HepG2 (cell line): Measurements from ENCODE around the gene PRR11. TPM values are rescaled to one million over a fixed set of nuclear protein-coding genes. Genes with fewer than 3 reads are reported as not detected.
A peak's percentile ranks its signal among the peaks of the same experiment; 100 is the strongest.

Source experiments
- ADNP ChIP-seq: sonication (generic); formaldehyde crosslinking; IDR thresholded peaks from 2 replicates; pipeline ENCODE4 v1.4.0; 2020; ENCODE audit warnings: missing genetic modification reagents
- ARID3A ChIP-seq: IDR thresholded peaks from 2 replicates; pipeline ENCODE4 v1.6.1; 2012; ENCODE audit warnings: low read depth, low read length, improper control_type of control experiment
- ARNT ChIP-seq: fragments of 450-650 bp; IDR thresholded peaks from 2 replicates; pipeline ENCODE4 v1.6.1; 2017
- CBX1 ChIP-seq: IDR thresholded peaks from one replicate; pipeline ENCODE4 v1.6.1; 2016; ENCODE audit warnings: antibody characterized with exemption, low read depth
- DDIT3 ChIP-seq: sonication (generic); formaldehyde crosslinking; IDR thresholded peaks from 2 replicates; pipeline ENCODE4 v1.4.0; 2020; ENCODE audit warnings: mild to moderate bottlenecking, missing genetic modification reagents
- HDAC2 ChIP-seq: sonication (generic); formaldehyde crosslinking; IDR thresholded peaks from 2 replicates; pipeline ENCODE4 v1.4.0; 2020; ENCODE audit warnings: missing genetic modification reagents
- MTA1 ChIP-seq: sonication (generic); formaldehyde crosslinking; IDR thresholded peaks from 2 replicates; pipeline ENCODE4 v1.4.0; 2020; ENCODE audit warnings: missing genetic modification reagents, mild to moderate bottlenecking, borderline replicate concordance
- PRDM4 ChIP-seq: sonication (generic); formaldehyde crosslinking; IDR thresholded peaks from 2 replicates; pipeline ENCODE4 v1.9.0; 2021; ENCODE audit warnings: missing genetic modification reagents, borderline replicate concordance
- RFXAP ChIP-seq: sonication (generic); formaldehyde crosslinking; IDR thresholded peaks from 2 replicates; pipeline ENCODE4 v1.4.0; 2020; ENCODE audit warnings: missing genetic modification reagents, borderline replicate concordance
- SMARCE1 ChIP-seq: fragments of 450-650 bp; IDR thresholded peaks from 2 replicates; pipeline ENCODE4 v1.6.1; 2017; ENCODE audit warnings: borderline replicate concordance
- STAT5B ChIP-seq: sonication (generic); formaldehyde crosslinking; IDR thresholded peaks from 2 replicates; pipeline ENCODE4 v1.4.0; 2020; ENCODE audit warnings: missing genetic modification reagents
- TBX3 ChIP-seq: fragments of 450-650 bp; IDR thresholded peaks from 2 replicates; pipeline ENCODE4 v1.6.1; 2017; ENCODE audit warnings: antibody characterized with exemption, mild to moderate bottlenecking, inconsistent platforms, borderline replicate concordance
- U2AF1 ChIP-seq: fragments of 200-400 bp; formaldehyde crosslinking; optimal IDR thresholded peaks from 2 replicates; pipeline ENCODE3; 2017; ENCODE audit warnings: mild to moderate bottlenecking, low read depth, low read length
- ZHX1 ChIP-seq: sonication (generic); formaldehyde crosslinking; IDR thresholded peaks from 2 replicates; pipeline ENCODE4 v1.8.1; 2022; ENCODE audit warnings: low read depth, mild to moderate bottlenecking, missing genetic modification reagents
- ZKSCAN1 ChIP-seq: fragments of 150-350 bp; IDR thresholded peaks from 2 replicates; pipeline ENCODE4 v1.6.1; 2014; ENCODE audit warnings: low read length
- ZNF24 ChIP-seq: fragments of 450-650 bp; IDR thresholded peaks from 2 replicates; pipeline ENCODE4 v1.6.1; 2017; ENCODE audit warnings: antibody characterized with exemption, mild to moderate bottlenecking
- ZNF547 ChIP-seq: sonication (generic); formaldehyde crosslinking; IDR thresholded peaks from 2 replicates; pipeline ENCODE4 v1.5.1; 2020; ENCODE audit warnings: mild to moderate bottlenecking, missing genetic modification reagents
- ZNF552 ChIP-seq: sonication (generic); formaldehyde crosslinking; IDR thresholded peaks from 2 replicates; pipeline ENCODE4 v1.9.0; 2022; ENCODE audit warnings: missing genetic modification reagents, mild to moderate bottlenecking, borderline replicate concordance
- ZNF562 ChIP-seq: sonication (generic); formaldehyde crosslinking; IDR thresholded peaks from 2 replicates; pipeline ENCODE4 v1.8.0; 2022; ENCODE audit warnings: missing genetic modification reagents, borderline replicate concordance
- ZNF704 ChIP-seq: sonication (generic); formaldehyde crosslinking; IDR thresholded peaks from 2 replicates; pipeline ENCODE4 v1.8.1; 2023; ENCODE audit warnings: mild to moderate bottlenecking, inconsistent platforms, moderate library complexity, missing genetic modification reagents, borderline replicate concordance
- ZNF792 ChIP-seq: IDR thresholded peaks from 2 replicates; pipeline ENCODE4 v1.6.1; 2016
- polyA plus RNA-seq, 8 experiments: library from polyadenylated mRNA; depleted of rRNA in 3 of 8; stranded (reverse) in 7 of 8; unstranded in 1 of 8; fragments of >200 nt; fragmentation: Illumina TruSeq in 4 of 8; extraction: Trizol in 4 of 8; gene quantifications; 2 replicates each; pipeline versions ENCODE4 v1.2.1 to v1.2.3, GENCODE V29; 2011 to 2016; ENCODE audit warnings: low read depth in 4 of 8, missing spikeins in 1 of 8, mixed read lengths in 1 of 8; ENCODE audit not compliant: insufficient read depth in 1 of 8
- total RNA-seq, 5 experiments: library from RNA; depleted of rRNA; stranded (reverse); fragments of >200 nt; fragmentation: Illumina TruSeq; extraction: Trizol; gene quantifications; 2 replicates each; pipeline ENCODE4 v1.2.3, GENCODE V29; 2016; ENCODE audit warnings: low read depth in 1 of 5

The PRR11 gene
- total and polyA plus RNA-seq, 2 of the 13 experiments (the other 11 are each of a cell fraction or from before 2014, with no cell fraction given), result 35.7 to 39.2 TPM

GRCh38 chr17:59155439-59156177, at the start of gene PRR11 (continued):
- TF ChIP-seq HDAC2 (CRISPR knock-in tag) (0 out of 2 replicates have a peak, but pooled peaks have one; percentile 13), CBX1 (no peak), PRDM4 (no peak), SMARCE1 (no peak), ZNF704 (CRISPR knock-in tag) (0 out of 2 replicates have a peak, but pooled peaks have one; percentile 6), ADNP (no peak), ARNT (no peak), MTA1 (CRISPR knock-in tag) (no peak), STAT5B (CRISPR knock-in tag) (no peak), U2AF1 (no peak), ZNF562 (peak; percentile 61; the same call in 1 of the 2 replicates), ARID3A (0 out of 2 replicates have a peak, but pooled peaks have one; percentile 2), DDIT3 (CRISPR knock-in tag) (no peak), ZNF547 (no peak), TBX3 (no peak), ZNF792 (CRISPR knock-in tag) (no peak; the same call in 1 of the 2 replicates), ZNF24 (no peak), ZHX1 (no peak; the same call in 1 of the 2 replicates), ZKSCAN1 (no peak), ZNF552 (no peak), RFXAP (CRISPR knock-in tag) (peak; percentile 89; the same call in 1 of the 2 replicates)
